Endothelial cell of umbilical vein (primary cell): ENCODE results near the gene ANKDD1A. TPM values are rescaled to one million over a fixed set of nuclear protein-coding genes. Genes with fewer than 3 reads are reported as not detected.

Experiments used
- BruUV-seq: library from RNA; stranded (reverse); fragments of 400-500 nt; replicated peaks from 2 replicates; lab custom pipeline; 2021; lab: Mats Ljungman, UMichigan
- CTCF ChIA-PET: fragments of 300-600, 350-600 bp; sonication (Branson Sonifier 250); formaldehyde crosslinking; loops from one replicate; lab custom pipeline; 2021; ENCODE audit warnings: antibody characterized with exemption, inconsistent platforms; lab: Charles Lee
- POLR2A ChIA-PET: fragments of 300-600, 350-600 bp; sonication (Branson Sonifier 250); formaldehyde crosslinking; loops from one replicate; lab custom pipeline; 2021; ENCODE audit warnings: antibody characterized with exemption, inconsistent platforms; lab: Charles Lee
- DNase-seq: peaks from one replicate; pipeline ENCODE4 v3.0.0-alpha.2; 2011; ENCODE audit warnings: low read depth, low spot score
- FAIRE-seq: peaks from 2 replicates; lab custom pipeline; 2011; peaks lifted over from hg19 to GRCh38; lab: Jason Lieb, UNC
- H2AFZ ChIP-seq: 2 replicates; pipeline ENCODE4 v1.6.0; 2012; ENCODE audit warnings: low read depth, low read length, control low read depth, inconsistent platforms
- H3K27ac ChIP-seq: 2 replicates; pipeline ENCODE4 v1.5.1; 2011; ENCODE audit warnings: low read depth, mild to moderate bottlenecking, control low read depth, low read length, moderate library complexity; ENCODE audit not compliant: insufficient read depth
- H3K27me3 ChIP-seq, 2 experiments: 2 replicates each; pipeline versions ENCODE4 v1.6.0 to v1.6.1; 2011; ENCODE audit warnings: low read length in 2 of 2, mixed read lengths in 1 of 2; ENCODE audit not compliant: control insufficient read depth in 2 of 2, insufficient read depth in 2 of 2
- H3K36me3 ChIP-seq, 2 experiments: 2 replicates in 1 of 2; 3 replicates in 1 of 2; pipeline ENCODE4 v1.5.1; 2011; ENCODE audit warnings: low read length in 2 of 2, mild to moderate bottlenecking in 1 of 2, moderate library complexity in 1 of 2; ENCODE audit not compliant: control insufficient read depth in 2 of 2, insufficient read depth in 2 of 2; ENCODE audit errors: extremely low read depth in 1 of 2
- H3K4me1 ChIP-seq: 3 replicates; pipeline ENCODE4 v1.5.1; 2011; ENCODE audit warnings: mild to moderate bottlenecking, low read length; ENCODE audit not compliant: control insufficient read depth, insufficient read depth; ENCODE audit errors: extremely low read depth
- H3K4me2 ChIP-seq: 2 replicates; pipeline ENCODE4 v1.6.1; 2011; ENCODE audit warnings: low read length, control low read depth, mixed read lengths; ENCODE audit not compliant: insufficient read depth
- H3K4me3 ChIP-seq, 3 experiments: fragments of 200-600 bp in 1 of 3; sonication (generic), shearing (Covaris generic) in 1 of 3; replicated peaks in 1 of 3; 2 replicates each; pipeline ENCODE4 v1.5.1; 2011 to 2016; ENCODE audit warnings: control low read depth in 3 of 3, low read length in 3 of 3, mild to moderate bottlenecking in 2 of 3, inconsistent platforms in 1 of 3, low read depth in 1 of 3, moderate library complexity in 1 of 3; ENCODE audit not compliant: insufficient read depth in 1 of 3
- H3K79me2 ChIP-seq: 2 replicates; pipeline ENCODE4 v1.6.0; 2012; ENCODE audit warnings: low read length, inconsistent platforms; ENCODE audit not compliant: control insufficient read depth, insufficient read depth
- H3K9ac ChIP-seq: replicated peaks from 2 replicates; pipeline ENCODE3; 2011; ENCODE audit warnings: low read length, control low read depth; ENCODE audit not compliant: insufficient read depth; ENCODE audit errors: extremely low read depth
- H3K9me1 ChIP-seq: replicated peaks from 3 replicates; pipeline ENCODE4 v1.6.0; 2011; ENCODE audit warnings: mild to moderate bottlenecking, low read length; ENCODE audit not compliant: control insufficient read depth, insufficient read depth; ENCODE audit errors: extremely low read depth
- H3K9me3 ChIP-seq: replicated peaks from 2 replicates; pipeline ENCODE4 v1.5.1; 2012; ENCODE audit warnings: low read length, inconsistent platforms; ENCODE audit not compliant: control insufficient read depth, insufficient read depth
- H4K20me1 ChIP-seq: replicated peaks from 2 replicates; pipeline ENCODE3; 2011; ENCODE audit warnings: mild to moderate bottlenecking, low read length; ENCODE audit not compliant: control insufficient read depth, insufficient read depth; ENCODE audit errors: extremely low read depth
- CTCF ChIP-seq, 2 donors: IDR thresholded peaks; 1 replicate in 1 of 2; 2 replicates in 1 of 2; pipeline ENCODE4 v1.5.1; 2011; ENCODE audit warnings: low read length in 2 of 2, mild to moderate bottlenecking in 2 of 2, moderate library complexity in 2 of 2, control low read depth in 1 of 2, inconsistent platforms in 1 of 2, low read depth in 1 of 2; ENCODE audit not compliant: insufficient read depth in 1 of 2; ENCODE audit errors: extremely low read depth in 1 of 2
- EZH2 ChIP-seq: IDR thresholded peaks from 2 replicates; pipeline ENCODE4 v1.6.1; 2012; ENCODE audit warnings: borderline replicate concordance, low read depth, mild to moderate bottlenecking, moderate library complexity, low read length, inconsistent platforms; ENCODE audit not compliant: severe bottlenecking
- FOS ChIP-seq: IDR thresholded peaks from 2 replicates; pipeline ENCODE4 v1.6.1; 2011; ENCODE audit warnings: mild to moderate bottlenecking, low read length, moderate library complexity, borderline replicate concordance; ENCODE audit not compliant: insufficient read depth
- GATA2 ChIP-seq: IDR thresholded peaks from 2 replicates; pipeline ENCODE4 v1.7.0; 2011; ENCODE audit warnings: low read depth, mild to moderate bottlenecking, moderate library complexity, mixed read lengths, low read length; ENCODE audit not compliant: insufficient read length, insufficient read depth
- JUN ChIP-seq: IDR thresholded peaks from 2 replicates; pipeline ENCODE4 v1.6.1; 2011; ENCODE audit warnings: borderline replicate concordance, low read depth; ENCODE audit not compliant: insufficient read length, insufficient read depth
- MAX ChIP-seq: IDR thresholded peaks from 2 replicates; pipeline ENCODE4 v1.6.1; 2011; ENCODE audit not compliant: insufficient read depth, insufficient read length
- MYC ChIP-seq: IDR thresholded peaks from one replicate; pipeline ENCODE4 v1.6.1; 2011; ENCODE audit warnings: mild to moderate bottlenecking, low read depth, low read length
- POLR2A ChIP-seq: IDR thresholded peaks from 2 replicates; pipeline ENCODE4 v1.6.1; 2012; ENCODE audit warnings: low read depth, mild to moderate bottlenecking, control low read depth, low read length
- POLR2AphosphoS5 ChIP-seq: IDR thresholded peaks from 2 replicates; pipeline ENCODE4 v1.6.1; 2012; ENCODE audit warnings: low read depth, mild to moderate bottlenecking, control low read depth, low read length, moderate library complexity; ENCODE audit not compliant: insufficient read depth
- dilution Hi-C: fragments of 300-500 bp; cut with MboI; formaldehyde crosslinking; loops from one replicate; pipeline ENCODE4 v1.15.0; 2019; ENCODE audit warnings: low sequenced_read_pairs; ENCODE audit not compliant: extremely low pct_ligation_motif_present
- intact Hi-C: fragments of 100-400 bp; cut with micrococcal nuclease; formaldehyde crosslinking; loops from one replicate; pipeline ENCODE4 v1.10.0; 2022
- polyA plus RNA-seq, 4 experiments: library from polyadenylated mRNA; depleted of rRNA in 3 of 4; stranded (reverse) in 3 of 4; unstranded in 1 of 4; fragments of >200 nt; gene quantifications; 2 replicates each; pipeline versions ENCODE4 v1.2.1 to v1.2.3, GENCODE V29; 2011 to 2012; ENCODE audit warnings: missing spikeins in 1 of 4
- total RNA-seq: library from RNA; stranded (reverse); gene quantifications from 2 replicates; pipeline ENCODE4 v1.2.3, GENCODE V29; 2021

ANKDD1A gene
- total and polyA plus RNA-seq, 2 donors (not counting 3 experiments of a cell fraction or from before 2014, with no cell fraction given) = 2.0 to 2.4 TPM

- H4K20me1 ChIP-seq = no peaks in the 10 kb centered on the region
- ChIA-PET POLR2A (no interaction called here), CTCF (interaction anchor here (0.6 kb wide), 1 partner anchor 161 kb away, joined by 3 read pairs; no protein-coding TSS in a partner anchor)
- intact Hi-C loops (no loop called here), dilution Hi-C loops (no loop called here)
- H3K79me2 ChIP-seq = no peaks in the 10 kb centered on the region
- H3K4me3 ChIP-seq = no peak overlapping the region
- TF ChIP-seq EZH2 (no peak), MAX (no peak), MYC (no peak), GATA2 (no peak), CTCF (IDR thresholded peaks at IDR 0.05; ENCODE audit: extremely low read depth in 1 of 2, insufficient read depth in 1 of 2, low read depth in 1 of 2, low read length in 2 of 2) (no peak), FOS (no peak), JUN (no peak), POLR2A (no peak), POLR2AphosphoS5 (no peak)
- H3K9me3 ChIP-seq = no peaks in the 10 kb centered on the region
- H3K4me2 ChIP-seq = no peak overlapping the region
- FAIRE-seq = no peak
- H3K27ac ChIP-seq = no peak overlapping the region
- H3K9ac ChIP-seq = no peak overlapping the region
- H3K4me1 ChIP-seq = peaks cover 15% of the 10 kb centered on the region
- H2AFZ ChIP-seq = no peak overlapping the region
- no peaks in the 10 kb centered on the region for H3K27me3 ChIP-seq
- H3K9me1 ChIP-seq = no peaks in the 10 kb centered on the region
- no peaks in the 10 kb centered on the region for H3K36me3 ChIP-seq
- no TSS peak for BruUV-seq
- no peak for DNase-seq
Observed at GRCh38 chr15:64907991-64908390, 3.7 kb upstream of the ANKDD1A start.
